GM18508 (cell line): ENCODE data around the gene LRRC74A.

ENCODE experiments used
- ATAC-seq: cut with Tn5 transposase; IDR thresholded peaks from one replicate; pipeline ENCODE4 v1.9.1; 2021; ENCODE audit warnings: moderate number of reproducible peaks; ENCODE audit not compliant: insufficient read depth, unreplicated experiment

Gene LRRC74A

DNA sequence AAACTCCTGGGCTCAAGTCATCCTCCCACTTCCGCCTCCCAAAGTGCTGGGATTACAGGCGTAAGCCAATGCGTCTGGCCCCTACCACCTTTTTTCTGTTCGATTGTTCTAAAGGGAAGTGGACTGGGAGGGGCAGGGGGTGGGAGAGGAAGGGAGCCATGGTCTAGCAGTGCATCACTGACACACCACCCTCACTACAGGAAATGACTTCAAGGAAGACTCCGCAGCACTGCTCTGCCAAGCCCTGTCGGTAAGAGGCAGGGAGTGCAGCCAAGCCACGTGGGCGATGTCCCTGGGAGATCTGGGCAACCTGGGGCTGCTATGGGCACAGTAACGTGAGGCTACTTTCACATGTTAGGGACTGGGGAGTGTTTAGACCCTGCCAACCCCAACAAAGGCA, 18.0 kb downstream of the LRRC74A start:
- no peak for ATAC-seq

DNA sequence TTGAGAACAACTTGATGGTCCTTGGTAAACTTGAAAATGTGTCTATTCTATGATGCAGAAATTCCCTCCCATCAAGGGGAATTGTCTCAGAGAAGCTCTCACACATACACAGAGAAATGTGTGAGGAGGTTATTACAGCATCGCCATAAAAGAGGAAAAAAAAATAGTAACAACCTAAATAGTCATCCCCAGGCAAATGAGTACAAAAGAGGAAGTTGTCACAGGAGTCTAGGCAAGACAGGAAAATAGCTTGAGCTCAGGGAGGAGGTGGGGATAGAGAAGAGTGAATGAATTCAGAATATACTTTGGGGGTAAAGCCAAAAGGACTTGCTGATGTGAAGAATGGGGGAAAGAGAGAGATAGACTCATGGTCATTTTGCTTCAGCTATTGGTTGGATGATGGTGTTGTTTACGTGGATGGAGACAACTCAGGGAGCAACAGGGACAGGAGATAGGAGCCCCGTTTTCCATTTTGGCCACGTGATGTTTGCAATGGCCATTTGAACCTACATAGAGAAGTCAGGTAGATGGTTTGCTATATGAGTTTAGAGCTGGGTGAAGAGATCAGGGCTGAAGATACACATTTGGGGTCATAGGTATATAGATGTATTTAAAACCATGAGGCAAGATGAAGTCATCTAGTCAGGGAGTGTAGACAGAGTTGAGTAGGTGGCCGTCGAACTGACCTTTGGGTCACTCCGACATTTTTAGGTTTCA, 20.3 kb downstream of the LRRC74A start:
- ATAC-seq: no peak

DNA sequence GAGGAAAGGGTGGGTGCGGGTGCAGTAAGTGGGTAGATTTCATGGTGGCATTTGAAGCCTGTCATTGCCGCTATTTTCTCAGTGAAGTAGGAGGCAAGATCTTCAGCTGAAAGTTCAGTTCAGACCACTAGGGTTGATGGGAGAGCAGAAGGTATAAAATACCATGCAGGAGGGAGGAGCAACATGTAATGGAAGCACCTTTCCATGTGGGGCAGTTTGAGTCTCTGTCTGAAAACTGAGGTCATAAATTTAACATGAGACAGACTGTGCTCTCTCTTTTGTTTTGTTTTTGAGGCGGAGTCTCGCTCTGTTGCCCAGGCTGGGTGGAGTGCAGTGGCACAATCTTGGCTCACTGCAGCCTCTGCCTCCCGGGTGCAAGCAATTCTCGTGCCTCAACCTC, 22.7 kb downstream of the LRRC74A start:
- no peak for ATAC-seq

DNA sequence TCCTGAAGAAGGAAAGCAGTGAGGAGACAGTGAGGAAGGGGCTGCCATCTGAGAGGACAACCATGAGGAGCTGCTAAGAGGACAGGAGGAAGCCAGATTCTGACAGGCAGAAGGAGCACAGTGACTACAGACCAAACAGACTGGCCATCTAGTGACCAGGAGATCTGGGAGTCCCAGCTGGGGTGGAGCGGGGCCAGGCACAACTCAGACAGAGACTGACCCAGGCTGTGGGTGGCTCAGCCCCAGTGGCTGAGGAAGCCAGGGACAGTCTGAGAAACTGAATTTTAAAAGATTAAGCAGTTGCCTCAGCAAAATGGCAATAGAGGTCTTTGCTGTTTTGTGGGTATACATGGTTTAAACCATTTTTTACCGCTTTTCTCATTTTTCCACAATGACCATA, 28.9 kb downstream of the LRRC74A start:
- no peak for ATAC-seq

GRCh38 chr14:76856769-76857168, 30.6 kb downstream of the LRRC74A start:
- no peak for ATAC-seq

GRCh38 chr14:76861574-76862255, 35.5 kb downstream of the LRRC74A start:
- no peak for ATAC-seq

DNA sequence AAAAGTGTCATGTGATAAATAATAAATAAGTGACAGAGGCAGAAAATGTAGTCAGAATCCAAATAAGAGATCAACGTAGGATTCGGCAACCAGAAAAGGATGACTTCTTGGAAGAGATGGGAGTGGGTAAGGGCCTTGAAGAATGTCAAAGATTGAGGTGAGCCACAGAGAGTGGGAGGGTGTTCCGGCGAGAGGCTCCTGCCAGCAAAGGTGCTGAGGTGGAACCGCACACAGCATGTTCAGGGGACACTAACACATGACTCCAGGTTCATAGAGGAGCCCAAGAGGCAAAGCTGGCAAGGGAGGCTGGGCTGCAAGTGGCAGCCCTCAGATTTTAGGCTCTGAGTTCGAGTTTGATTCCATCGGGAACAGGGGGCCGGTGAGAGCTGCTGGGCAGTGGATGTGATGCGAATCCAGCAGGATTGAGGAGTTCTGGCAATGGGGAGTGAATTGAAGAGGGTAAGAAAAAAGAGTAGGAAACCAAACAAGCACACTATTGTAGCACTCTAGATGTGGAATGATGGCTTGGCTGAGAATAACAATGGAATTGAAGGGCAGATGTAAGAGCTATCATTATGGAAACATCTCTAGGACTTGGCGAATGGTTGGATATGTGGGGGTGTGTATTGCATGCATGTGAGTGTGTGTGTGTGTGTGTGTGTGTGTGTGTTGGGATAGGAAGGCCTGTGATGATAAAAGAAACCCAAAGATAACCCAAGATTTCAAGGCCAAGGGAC, 36.5 kb downstream of the LRRC74A start:
- ATAC-seq: no peak

- ATAC-seq: no peak
Observed at GRCh38 chr14:76863724-76864407, 37.7 kb downstream of the LRRC74A start.

DNA sequence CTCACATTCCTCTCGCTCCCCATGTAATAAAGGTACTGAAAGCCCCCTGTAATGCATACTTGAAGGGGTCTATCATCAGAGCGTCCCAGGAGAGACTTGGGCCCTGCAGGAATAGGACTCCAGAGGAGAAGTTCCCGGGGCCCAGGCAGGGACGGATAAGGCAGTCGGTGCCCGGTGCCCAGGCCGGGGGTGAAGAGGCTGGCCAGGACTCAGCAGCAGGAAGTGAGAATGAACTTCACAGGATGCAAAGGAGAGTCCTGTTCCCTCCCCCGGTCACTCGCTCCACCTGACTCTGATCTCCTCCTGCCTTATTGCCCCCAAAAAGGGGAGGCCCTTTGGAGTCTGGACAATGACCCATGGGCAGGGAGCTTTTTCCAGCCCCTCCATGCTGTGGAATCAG, 40.2 kb downstream of the LRRC74A start:
- ATAC-seq: no peak

- ATAC-seq: no peak
Observed at GRCh38 chr14:76867516-76868453, 41.6 kb downstream of the LRRC74A start.

DNA sequence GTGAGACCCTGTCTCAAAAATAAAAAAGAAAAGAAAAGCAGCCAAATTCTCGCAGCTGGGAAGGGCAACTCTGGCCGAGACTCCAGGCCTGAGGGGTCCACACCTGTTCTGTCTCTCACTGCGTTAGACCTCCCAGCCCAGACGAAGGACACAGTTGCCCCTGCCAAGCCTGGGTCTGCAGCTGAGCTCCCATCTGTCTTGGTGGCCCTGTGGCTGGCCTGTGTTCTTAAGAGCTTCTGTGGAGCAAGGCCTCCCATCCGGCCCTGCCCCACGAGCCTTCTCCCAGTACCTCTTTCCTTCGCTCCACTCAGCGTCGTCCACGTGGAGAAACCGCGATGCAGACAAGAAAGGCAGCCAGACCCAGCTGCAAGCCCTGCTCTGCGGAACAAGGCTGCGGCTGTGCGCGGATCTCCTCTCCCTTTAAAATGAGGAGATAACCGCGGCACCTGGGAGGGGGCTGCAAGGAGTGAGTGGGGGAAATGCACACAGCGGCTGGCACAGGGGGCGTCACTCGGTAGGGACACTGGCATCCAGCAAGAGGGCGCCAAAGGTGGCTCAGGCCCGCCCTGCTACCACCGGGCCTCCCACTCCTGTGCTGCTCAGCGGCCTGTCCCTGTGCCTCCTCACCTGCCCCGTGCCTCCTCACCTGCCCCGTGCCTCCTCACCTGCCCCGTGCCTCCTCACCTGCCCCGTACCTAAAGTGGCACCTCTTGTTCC, 42.4 kb downstream of the LRRC74A start:
- no peak for ATAC-seq

DNA sequence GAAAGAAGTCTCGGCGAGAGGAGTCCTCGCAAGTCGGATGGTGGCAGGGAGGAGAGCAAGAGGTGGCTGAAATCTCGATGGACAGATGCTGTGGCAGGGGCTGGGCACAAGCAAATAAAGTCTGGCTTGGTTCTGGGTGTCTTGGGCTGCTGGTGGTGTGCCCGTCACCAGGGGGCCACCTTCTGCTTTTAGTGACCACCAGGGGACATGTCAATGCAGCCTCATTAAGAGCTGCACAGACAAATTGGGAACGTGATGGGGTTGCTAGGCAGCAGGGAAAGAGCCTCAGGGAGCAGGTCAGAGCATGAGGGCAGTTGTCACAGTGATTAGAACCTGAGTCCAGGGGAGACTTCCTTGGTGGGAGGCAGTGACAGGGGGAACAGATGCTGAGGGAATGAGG, 44.0 kb downstream of the LRRC74A start:
- no peak for ATAC-seq

DNA sequence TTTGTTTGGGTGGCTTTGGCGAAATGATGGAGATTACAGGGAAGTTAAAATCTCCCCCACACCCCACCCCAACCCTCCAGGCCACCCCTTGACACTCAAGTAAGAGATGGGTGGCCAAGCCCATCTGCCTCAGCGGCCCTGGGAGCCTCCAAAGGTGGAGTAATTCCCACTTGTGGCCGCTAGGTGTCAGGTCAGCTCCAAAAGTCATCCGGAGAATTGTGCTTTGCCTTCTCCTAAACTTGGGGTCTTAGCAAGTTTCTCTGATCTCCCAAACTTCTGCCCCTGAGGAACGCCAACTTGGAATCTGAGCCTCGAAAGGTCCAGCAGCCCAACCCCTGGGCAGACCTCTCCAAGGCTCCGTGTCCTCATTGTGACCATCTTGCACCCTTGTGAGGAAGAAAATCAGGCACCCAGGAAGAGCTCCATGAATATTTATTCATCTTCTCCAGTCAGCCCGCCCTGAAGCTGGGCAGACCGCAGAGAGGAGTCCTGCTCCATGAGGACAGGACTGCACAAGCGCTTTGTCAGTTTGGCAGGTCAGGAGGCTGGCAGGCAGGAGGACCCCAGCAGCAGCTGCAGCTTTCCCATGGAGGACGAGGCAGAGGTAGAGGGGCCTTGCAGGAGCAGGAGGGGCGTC, 46.7 kb downstream of the LRRC74A start:
- ATAC-seq: no peak

DNA sequence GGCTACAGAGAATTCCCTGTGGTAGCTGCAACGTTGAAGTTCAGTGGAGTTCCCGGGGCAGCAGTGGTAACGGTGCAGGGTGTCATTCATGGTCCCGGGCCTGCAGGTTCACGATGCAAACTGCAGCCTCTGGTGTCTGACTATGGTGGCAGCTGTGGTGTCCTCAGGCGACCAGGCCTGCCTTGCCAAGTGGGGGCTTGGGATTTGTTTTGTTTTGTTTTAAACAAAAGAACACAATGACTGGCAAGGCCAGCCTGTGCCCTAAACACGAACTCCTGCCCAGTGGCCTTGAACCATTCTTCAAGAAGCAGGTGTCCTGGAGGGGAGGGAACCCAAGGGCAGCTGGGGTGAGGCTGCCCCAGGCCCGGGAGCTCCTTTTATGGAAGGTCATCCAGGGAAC, 48.5 kb downstream of the LRRC74A start:
- ATAC-seq: no peak

- no peak for ATAC-seq
Observed at GRCh38 chr14:76876076-76876475, 49.9 kb downstream of the LRRC74A start.

GRCh38 chr14:76877871-76878270, 51.7 kb downstream of the LRRC74A start:
- no peak for ATAC-seq

DNA sequence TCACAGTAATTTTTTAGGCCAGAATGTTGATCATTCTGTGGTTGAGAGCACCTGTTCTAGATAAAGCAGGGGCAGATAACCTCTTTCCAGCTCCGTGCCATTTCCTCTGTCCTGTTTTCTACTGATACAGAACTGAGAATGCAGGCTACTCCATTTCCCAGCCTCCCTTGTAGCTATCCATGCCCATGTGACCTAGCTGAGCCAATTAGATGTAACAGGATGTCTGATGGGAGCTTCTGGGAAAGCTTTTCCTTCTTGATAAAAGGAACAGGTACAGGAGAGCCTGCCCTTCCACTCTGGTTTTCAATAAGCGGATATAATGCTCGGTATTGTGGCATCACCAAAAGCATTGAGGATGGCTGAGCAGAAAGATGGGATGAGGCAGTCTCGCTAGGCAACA, 54.2 kb downstream of the LRRC74A start:
- ATAC-seq: no peak

DNA sequence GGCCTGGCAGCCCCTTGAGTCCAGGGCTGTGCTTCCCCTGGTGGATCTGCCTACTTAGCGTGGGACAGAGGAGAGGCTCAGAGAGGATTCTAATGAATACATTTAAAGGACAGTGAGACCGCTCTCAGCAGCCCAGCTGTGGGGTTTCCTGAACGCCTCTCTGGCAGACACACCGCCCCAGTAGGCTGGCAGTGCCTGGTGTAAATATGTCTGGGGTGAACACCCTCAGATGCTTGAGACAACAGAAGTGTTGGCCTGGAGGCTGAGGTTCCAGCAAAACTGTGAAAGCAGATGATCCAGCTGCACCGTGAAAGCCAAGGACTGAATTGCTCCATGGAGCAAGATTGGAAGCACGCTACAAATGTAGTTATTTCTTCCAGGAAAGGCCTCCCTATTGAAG, 55.1 kb downstream of the LRRC74A start:
- no peak for ATAC-seq

GRCh38 chr14:76882651-76883050, 56.4 kb downstream of the LRRC74A start:
- no peak for ATAC-seq
